ENCODE results near the gene RBM19.
A peak's percentile ranks its signal among the peaks of the same experiment; 100 is the strongest.

RBM19 gene

GRCh38 chr12:113965951-113966797 lies at the start of gene RBM19:
Gene RBM19, minus strand, starts transcription at chr12:113966325. Its CDS starts 98 bp downstream, at chr12:113966227.
- Histone ChIP-seq H3K36me3 (ENCODE audit: insufficient read depth, low read depth, low read length) (peaks cover 24% of the 10 kb centered on the region), H3K9me3 (ENCODE audit: insufficient read depth, low read depth, low read length) (no peaks in the 10 kb centered on the region), H3K9ac (ENCODE audit: low read depth, low read length) (peak within 1 kb of the TSS; percentile 92), H3K4me1 (ENCODE audit: insufficient read depth, low read length) (peaks cover 3% of the 10 kb centered on the region; the same call in 1 of the 2 replicates), H3K27ac (ENCODE audit: low read length) (no peak within 1 kb of the TSS), H3K27me3 (ENCODE audit: insufficient read depth, low read length) (peaks cover 5% of the 10 kb centered on the region; the same call in 1 of the 2 replicates), H3K4me3 (ENCODE audit: low read length) (peak within 1 kb of the TSS; percentile 94)

- Histone ChIP-seq H3K4me3 (ENCODE audit: low read length) (no peak overlapping the region), H3K4me1 (ENCODE audit: insufficient read depth, low read length) (no peaks in the 10 kb centered on the region), H3K27ac (ENCODE audit: low read length) (no peak overlapping the region), H3K36me3 (ENCODE audit: insufficient read depth, low read depth, low read length) (no peaks in the 10 kb centered on the region), H3K9ac (ENCODE audit: low read depth, low read length) (no peak overlapping the region), H3K9me3 (ENCODE audit: insufficient read depth, low read depth, low read length) (no peaks in the 10 kb centered on the region), H3K27me3 (ENCODE audit: insufficient read depth, low read length) (peaks cover 14% of the 10 kb centered on the region)
Measured at GRCh38 chr12:114015851-114016250, 49.7 kb upstream of the RBM19 start.

- H3K9me3 ChIP-seq (ENCODE audit: insufficient read depth, low read depth, low read length) = no peaks in the 10 kb centered on the region
- H3K9ac ChIP-seq (ENCODE audit: low read depth, low read length) = no peak overlapping the region
- no peak overlapping the region for H3K27ac ChIP-seq (ENCODE audit: low read length)
- H3K27me3 ChIP-seq (ENCODE audit: insufficient read depth, low read length) = peaks cover 12% of the 10 kb centered on the region
- H3K4me3 ChIP-seq (ENCODE audit: low read length) = no peak overlapping the region
- H3K36me3 ChIP-seq (ENCODE audit: insufficient read depth, low read depth, low read length) = no peaks in the 10 kb centered on the region
- no peaks in the 10 kb centered on the region for H3K4me1 ChIP-seq (ENCODE audit: insufficient read depth, low read length)
Measured at GRCh38 chr12:114013575-114014345, 47.6 kb upstream of the RBM19 start.

- H3K27ac ChIP-seq (ENCODE audit: low read length) = no peak overlapping the region
Measured at GRCh38 chr12:114012744-114013431, 46.8 kb upstream of the RBM19 start.

GRCh38 chr12:114011711-114012110 lies 45.6 kb upstream of the RBM19 start:
- Histone ChIP-seq H3K4me3 (ENCODE audit: low read length) (no peak overlapping the region), H3K27ac (ENCODE audit: low read length) (no peak overlapping the region), H3K36me3 (ENCODE audit: insufficient read depth, low read depth, low read length) (no peaks in the 10 kb centered on the region), H3K9ac (ENCODE audit: low read depth, low read length) (no peak overlapping the region), H3K27me3 (ENCODE audit: insufficient read depth, low read length) (peaks cover 9% of the 10 kb centered on the region), H3K4me1 (ENCODE audit: insufficient read depth, low read length) (no peaks in the 10 kb centered on the region), H3K9me3 (ENCODE audit: insufficient read depth, low read depth, low read length) (no peaks in the 10 kb centered on the region)

More at GRCh38 chr12:114012744-114013431, 46.8 kb upstream of the RBM19 start:
- H3K4me3 ChIP-seq (ENCODE audit: low read length) = no peak overlapping the region
- H3K9ac ChIP-seq (ENCODE audit: low read depth, low read length) = no peak overlapping the region
- no peaks in the 10 kb centered on the region for H3K36me3 ChIP-seq (ENCODE audit: insufficient read depth, low read depth, low read length)
- no peaks in the 10 kb centered on the region for H3K4me1 ChIP-seq (ENCODE audit: insufficient read depth, low read length)
- peaks cover 9% of the 10 kb centered on the region for H3K27me3 ChIP-seq (ENCODE audit: insufficient read depth, low read length)
- no peaks in the 10 kb centered on the region for H3K9me3 ChIP-seq (ENCODE audit: insufficient read depth, low read depth, low read length)

GRCh38 chr12:114006482-114007425 lies 40.6 kb upstream of the RBM19 start:
- Histone ChIP-seq H3K9me3 (ENCODE audit: insufficient read depth, low read depth, low read length) (no peaks in the 10 kb centered on the region), H3K27ac (ENCODE audit: low read length) (no peak overlapping the region), H3K9ac (ENCODE audit: low read depth, low read length) (no peak overlapping the region), H3K36me3 (ENCODE audit: insufficient read depth, low read depth, low read length) (no peaks in the 10 kb centered on the region), H3K4me3 (ENCODE audit: low read length) (no peak overlapping the region), H3K4me1 (ENCODE audit: insufficient read depth, low read length) (no peaks in the 10 kb centered on the region), H3K27me3 (ENCODE audit: insufficient read depth, low read length) (peaks cover 9% of the 10 kb centered on the region)

- H3K9me3 ChIP-seq (ENCODE audit: insufficient read depth, low read depth, low read length) = no peaks in the 10 kb centered on the region
- no peaks in the 10 kb centered on the region for H3K4me1 ChIP-seq (ENCODE audit: insufficient read depth, low read length)
- H3K27me3 ChIP-seq (ENCODE audit: insufficient read depth, low read length) = peaks cover 3% of the 10 kb centered on the region; the same call in 1 of the 2 replicates
- H3K36me3 ChIP-seq (ENCODE audit: insufficient read depth, low read depth, low read length) = no peaks in the 10 kb centered on the region
- no peak overlapping the region for H3K4me3 ChIP-seq (ENCODE audit: low read length)
- no peak overlapping the region for H3K27ac ChIP-seq (ENCODE audit: low read length)
- H3K9ac ChIP-seq (ENCODE audit: low read depth, low read length) = no peak overlapping the region
Measured at GRCh38 chr12:114004402-114004801, 38.3 kb upstream of the RBM19 start.

- Histone ChIP-seq H3K36me3 (ENCODE audit: insufficient read depth, low read depth, low read length) (no peaks in the 10 kb centered on the region), H3K4me1 (ENCODE audit: insufficient read depth, low read length) (no peaks in the 10 kb centered on the region), H3K27ac (ENCODE audit: low read length) (no peak overlapping the region), H3K9me3 (ENCODE audit: insufficient read depth, low read depth, low read length) (no peaks in the 10 kb centered on the region), H3K9ac (ENCODE audit: low read depth, low read length) (no peak overlapping the region), H3K4me3 (ENCODE audit: low read length) (no peak overlapping the region), H3K27me3 (ENCODE audit: insufficient read depth, low read length) (peaks cover under 1% of the 10 kb centered on the region; the same call in 1 of the 2 replicates)
Measured at GRCh38 chr12:114003286-114003685, 37.2 kb upstream of the RBM19 start.

GRCh38 chr12:114001511-114002340 lies 35.6 kb upstream of the RBM19 start:
- no peaks in the 10 kb centered on the region for H3K27me3 ChIP-seq (ENCODE audit: insufficient read depth, low read length)
- no peaks in the 10 kb centered on the region for H3K36me3 ChIP-seq (ENCODE audit: insufficient read depth, low read depth, low read length)
- H3K27ac ChIP-seq (ENCODE audit: low read length) = no peak overlapping the region
- no peak overlapping the region for H3K4me3 ChIP-seq (ENCODE audit: low read length)
- no peaks in the 10 kb centered on the region for H3K9me3 ChIP-seq (ENCODE audit: insufficient read depth, low read depth, low read length)
- H3K4me1 ChIP-seq (ENCODE audit: insufficient read depth, low read length) = no peaks in the 10 kb centered on the region
- no peak overlapping the region for H3K9ac ChIP-seq (ENCODE audit: low read depth, low read length)

- Histone ChIP-seq H3K9ac (ENCODE audit: low read depth, low read length) (no peak overlapping the region), H3K27ac (ENCODE audit: low read length) (no peak overlapping the region), H3K36me3 (ENCODE audit: insufficient read depth, low read depth, low read length) (no peaks in the 10 kb centered on the region), H3K4me3 (ENCODE audit: low read length) (no peak overlapping the region), H3K4me1 (ENCODE audit: insufficient read depth, low read length) (no peaks in the 10 kb centered on the region), H3K9me3 (ENCODE audit: insufficient read depth, low read depth, low read length) (no peaks in the 10 kb centered on the region), H3K27me3 (ENCODE audit: insufficient read depth, low read length) (no peaks in the 10 kb centered on the region)
Measured at GRCh38 chr12:114000861-114001260, 34.7 kb upstream of the RBM19 start.
